Measurements from ENCODE around the gene PPP1R18.
"Not testable (repeated sequence)": the region's sequence is repeated elsewhere in the genome, so short reads cannot be mapped to it uniquely, and the experiment has no call there.

Gene PPP1R18, protein sequence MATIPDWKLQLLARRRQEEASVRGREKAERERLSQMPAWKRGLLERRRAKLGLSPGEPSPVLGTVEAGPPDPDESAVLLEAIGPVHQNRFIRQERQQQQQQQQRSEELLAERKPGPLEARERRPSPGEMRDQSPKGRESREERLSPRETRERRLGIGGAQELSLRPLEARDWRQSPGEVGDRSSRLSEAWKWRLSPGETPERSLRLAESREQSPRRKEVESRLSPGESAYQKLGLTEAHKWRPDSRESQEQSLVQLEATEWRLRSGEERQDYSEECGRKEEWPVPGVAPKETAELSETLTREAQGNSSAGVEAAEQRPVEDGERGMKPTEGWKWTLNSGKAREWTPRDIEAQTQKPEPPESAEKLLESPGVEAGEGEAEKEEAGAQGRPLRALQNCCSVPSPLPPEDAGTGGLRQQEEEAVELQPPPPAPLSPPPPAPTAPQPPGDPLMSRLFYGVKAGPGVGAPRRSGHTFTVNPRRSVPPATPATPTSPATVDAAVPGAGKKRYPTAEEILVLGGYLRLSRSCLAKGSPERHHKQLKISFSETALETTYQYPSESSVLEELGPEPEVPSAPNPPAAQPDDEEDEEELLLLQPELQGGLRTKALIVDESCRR

DNA sequence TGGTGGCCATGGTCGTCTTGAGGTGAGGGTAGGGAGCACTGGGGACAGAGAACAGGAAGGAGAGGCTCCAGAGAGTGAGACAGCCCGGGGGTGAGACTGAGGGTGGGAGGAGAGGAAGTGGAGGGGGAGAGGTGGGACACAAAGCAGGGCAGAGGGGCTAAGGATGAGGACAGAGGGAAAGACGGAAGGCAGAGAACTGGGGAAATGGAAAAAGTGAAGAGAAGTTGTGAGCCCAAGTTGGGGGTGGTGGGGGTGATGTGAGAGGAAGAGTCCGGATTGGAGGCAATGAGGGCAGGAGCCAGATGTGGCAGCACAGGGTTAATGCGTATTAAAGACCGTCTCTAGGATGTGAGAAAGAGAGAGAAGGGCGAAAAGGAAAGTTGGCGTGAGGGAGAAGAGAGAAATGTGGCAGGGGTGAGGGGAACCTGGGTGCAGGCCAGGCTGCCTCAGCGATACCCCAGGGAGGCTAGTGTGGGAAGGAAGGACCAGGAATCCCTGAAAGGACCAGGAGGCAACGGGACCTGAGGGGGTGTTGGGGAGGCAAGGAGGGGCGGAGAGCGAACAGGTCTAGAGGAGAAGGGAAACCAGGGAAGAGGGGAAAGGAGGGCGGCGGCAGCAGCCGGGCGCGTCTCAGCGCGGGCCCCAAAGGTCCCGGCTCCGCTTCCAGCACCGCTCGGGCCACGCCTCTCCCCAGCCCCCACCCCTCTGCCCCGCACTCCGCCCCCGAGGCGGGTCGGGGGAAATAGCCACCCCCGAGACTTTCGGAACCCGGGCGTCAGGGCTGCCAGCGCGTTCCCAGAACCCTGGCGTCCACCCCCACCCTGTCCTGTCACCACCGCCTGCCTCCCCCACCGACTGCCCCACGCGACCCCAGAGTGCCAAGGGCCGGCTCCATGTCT is at the start of gene PPP1R18:
PPP1R18 (minus strand) TSS at position 637 of the 899 bp plus-strand sequence; CDS start at position 10, 627 bp downstream.
- peak; percentile 90 for DNase-seq

DNA sequence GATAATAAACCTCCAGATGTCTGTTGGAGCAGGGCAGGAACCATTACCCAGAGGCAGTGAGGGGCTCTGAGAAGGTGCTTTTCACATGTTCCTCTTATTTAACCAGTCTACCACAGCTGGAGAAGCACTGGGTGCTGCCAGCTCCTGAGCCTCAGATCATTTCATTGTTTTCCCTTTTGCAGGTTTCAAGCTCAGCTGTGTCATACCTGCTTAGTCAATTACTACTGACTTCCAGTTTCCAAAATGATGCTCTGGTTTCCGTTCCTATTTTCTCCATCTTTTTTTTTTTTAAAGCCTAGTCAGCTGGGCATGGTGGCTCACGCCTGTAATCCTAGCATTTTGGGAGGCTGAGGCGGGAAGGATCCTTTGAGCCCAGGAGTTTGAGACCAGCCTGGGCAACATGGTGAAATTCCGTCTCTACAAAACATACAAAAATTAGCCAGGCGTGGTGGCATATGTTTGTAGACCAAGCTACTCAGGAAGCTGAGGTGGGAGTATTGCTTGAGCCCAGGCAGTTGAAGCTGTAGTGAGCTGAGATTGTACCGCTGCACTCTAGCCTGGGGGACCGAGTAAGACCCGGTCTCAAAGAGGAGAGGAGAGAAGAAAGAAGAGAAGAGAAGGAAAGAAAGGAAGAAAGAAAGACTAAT is 49.3 kb upstream of the PPP1R18 start:
- peak; percentile 19 for ATAC-seq

More for the DNA sequence above, at the start of gene PPP1R18:
- ATAC-seq = peak; percentile 33

DNA sequence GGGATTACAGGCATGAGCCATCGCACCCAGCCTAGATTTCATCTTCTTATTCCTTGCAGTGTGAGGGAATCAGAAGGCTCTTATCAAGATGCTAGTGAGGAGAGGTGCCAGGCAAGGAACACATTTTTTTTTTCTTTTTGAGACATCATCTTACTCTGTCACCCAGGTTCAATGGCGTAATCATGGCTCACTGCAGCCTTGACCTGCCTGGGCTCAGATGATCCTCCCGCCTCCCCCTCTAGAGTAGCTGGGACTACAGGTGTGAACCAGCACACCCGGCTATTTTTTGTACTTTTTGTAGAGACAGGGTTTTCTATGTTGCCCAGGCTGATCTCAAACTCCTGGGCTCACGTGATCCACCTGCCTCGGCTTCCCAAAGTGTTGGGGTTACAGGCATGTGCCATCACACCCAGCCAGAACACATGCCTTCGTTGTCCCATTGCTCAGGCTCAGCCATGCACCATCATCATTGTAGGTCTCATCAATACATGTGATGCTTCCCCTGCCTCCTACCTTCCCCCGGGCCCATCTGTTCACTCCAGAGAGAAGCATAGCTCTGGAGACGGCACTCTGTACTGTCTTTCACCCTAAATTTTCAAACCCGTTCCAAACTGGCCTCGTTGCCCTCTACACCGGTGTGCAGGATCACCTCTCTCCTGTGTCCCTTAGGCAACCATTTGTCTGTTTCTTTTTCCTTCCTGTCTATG is 45.9 kb upstream of the PPP1R18 start:
- ATAC-seq = no peak
- DNase-seq = no peak

More for the DNA sequence above, 49.3 kb upstream of the PPP1R18 start:
- DNase-seq = no peak

DNA sequence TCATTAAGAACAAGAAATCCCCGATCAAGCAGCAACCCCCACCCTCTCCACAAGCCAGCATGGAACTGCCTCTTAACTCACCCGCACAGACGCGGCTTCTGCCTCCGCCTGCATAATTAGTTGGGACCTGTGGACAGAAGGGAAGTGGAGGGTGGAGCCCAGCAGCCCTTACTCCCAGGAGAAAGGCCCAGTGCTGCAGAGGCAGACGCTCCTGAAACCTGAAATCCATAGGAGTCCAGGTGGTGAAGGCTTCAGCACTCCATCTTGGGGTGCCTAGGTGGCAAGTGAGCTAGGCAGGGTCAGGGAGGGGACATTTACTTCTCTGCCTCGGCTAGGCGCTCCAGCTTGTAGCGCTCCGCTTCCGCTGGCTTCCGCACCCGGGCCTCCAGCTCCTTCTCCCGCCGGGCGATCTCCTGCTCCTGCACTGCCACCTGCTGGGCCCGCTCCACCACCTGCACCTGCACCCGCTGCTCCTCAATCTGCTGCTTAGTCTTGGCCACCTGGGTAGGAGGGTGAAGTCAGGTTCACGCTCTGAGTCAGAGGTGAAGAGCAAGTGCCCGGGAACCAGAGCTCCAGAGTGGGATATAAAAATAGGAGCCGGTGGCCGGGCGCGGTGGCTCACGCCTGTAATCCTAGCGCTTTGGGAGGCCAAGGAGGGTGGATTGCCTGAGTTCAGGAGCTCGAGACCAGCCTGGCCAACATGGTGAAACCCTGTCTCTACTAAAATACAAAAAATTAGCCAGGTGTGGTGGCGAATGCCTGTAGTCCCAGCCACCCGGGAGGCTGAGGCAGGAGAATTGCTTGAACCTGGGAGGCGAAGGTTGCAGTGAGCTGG is 44.4 kb upstream of the PPP1R18 start:
- ATAC-seq = peak; percentile 84
- peak; percentile 88 for DNase-seq

DNA sequence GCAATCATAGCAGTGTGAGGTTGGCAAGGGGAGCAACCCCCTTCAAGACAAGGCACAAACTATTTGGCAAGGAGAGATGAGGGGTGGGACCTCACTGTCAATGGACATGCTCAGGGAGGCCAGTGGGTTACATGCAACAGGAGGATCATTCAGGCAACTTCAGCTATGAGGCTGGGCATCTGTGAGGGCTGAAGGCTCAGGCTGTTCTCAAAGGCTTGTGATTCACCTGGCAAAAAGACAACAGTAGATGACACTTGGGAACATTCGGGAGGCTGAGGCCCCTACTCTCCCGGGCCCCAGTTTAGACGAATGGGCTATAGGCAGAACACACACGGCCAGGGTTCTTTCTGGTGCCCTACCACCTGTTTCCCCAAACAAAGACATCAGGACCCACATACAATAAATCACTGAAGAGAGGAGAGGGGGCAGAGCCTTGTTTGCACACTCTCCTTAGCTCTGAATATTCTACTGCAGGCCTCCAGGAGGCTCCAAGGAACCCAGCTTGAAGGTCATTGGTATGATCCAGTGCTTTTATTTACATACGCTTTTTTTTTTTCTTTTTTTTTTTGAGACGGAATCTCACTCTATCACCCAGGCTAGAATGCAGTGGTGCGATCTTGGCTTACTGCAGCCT is 41.6 kb upstream of the PPP1R18 start:
- DNase-seq = no peak
- no peak for ATAC-seq

DNA sequence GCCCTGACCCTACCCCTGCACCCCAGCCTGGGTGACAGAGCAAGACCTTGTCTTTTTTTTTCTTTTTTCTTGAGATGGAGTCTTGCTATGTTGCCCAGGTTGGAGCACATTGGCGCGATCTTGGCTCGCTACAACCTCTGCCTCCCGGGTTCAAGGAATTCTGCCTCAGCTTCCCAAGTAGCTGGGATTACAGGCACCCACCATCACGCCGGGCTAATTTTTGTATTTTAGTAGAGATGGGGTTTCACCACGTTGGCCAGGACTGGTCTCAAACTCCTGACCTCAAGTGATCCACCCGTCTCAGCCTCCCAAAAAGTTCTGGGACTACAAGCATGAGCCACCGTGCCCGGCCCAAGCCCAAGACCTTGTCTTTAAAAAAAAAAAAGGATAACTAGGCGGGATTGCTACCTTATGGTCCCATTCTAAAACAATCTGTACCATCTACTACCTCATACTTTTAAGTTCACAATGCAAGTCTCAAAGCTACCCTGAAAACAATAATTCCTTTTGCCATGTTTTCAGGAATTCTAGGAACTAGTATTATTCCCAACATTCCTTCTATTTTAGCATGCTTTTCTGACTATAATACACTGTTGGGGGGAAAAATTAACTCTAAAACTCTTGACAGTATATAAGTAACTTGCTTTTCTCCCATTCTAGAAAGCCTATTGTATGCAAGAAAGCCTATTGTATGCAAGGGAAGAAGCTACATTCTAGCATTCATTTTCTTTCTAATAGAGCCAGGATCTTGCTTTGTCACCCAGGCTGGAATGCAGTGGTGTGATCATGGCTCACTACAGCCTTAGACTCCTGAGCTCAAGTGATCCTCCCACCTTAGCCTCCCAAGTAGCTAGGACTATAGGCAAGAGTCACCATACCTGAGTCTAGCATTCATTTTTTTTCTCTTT is 40.3 kb upstream of the PPP1R18 start:
- DNase-seq (no peak), ATAC-seq (no peak)

DNA sequence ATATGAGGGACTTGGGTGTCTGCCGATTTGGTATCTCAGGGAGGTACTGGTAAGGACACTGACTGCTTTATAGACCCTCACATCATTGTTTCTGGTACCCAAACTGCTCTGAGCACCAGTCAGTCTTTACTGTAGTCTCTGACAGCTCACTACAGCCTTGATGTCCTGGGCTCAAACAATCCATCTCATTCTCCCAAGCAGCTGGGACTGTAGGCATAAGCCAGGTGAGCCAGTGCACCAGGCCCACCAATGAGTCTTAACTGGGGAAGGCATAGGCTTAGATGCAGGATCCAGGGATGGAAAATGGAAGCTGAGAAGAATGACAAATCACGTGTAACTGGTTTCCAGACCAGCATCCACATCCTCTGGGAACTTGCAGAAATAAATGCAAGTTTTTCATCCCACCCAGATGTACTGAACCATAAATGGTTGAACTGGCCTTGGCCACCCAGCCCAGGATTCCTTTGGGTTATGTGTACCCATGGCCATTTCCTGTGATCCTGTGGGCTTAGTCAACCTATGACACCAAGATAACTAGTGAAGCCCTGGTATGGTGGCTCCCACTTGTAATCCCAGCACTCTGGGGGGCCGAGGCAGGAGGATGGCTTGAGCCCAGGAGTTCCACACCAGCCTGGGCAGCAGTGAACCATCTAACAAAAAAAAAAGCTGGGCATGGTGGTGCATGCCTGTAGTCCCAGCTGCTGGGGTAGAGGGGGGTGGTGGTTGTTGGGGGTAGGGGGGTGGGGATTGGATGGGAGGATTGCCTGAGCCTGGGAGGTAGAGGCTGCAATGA is 39.5 kb upstream of the PPP1R18 start:
- no peak for ATAC-seq
- no peak for DNase-seq

DNA sequence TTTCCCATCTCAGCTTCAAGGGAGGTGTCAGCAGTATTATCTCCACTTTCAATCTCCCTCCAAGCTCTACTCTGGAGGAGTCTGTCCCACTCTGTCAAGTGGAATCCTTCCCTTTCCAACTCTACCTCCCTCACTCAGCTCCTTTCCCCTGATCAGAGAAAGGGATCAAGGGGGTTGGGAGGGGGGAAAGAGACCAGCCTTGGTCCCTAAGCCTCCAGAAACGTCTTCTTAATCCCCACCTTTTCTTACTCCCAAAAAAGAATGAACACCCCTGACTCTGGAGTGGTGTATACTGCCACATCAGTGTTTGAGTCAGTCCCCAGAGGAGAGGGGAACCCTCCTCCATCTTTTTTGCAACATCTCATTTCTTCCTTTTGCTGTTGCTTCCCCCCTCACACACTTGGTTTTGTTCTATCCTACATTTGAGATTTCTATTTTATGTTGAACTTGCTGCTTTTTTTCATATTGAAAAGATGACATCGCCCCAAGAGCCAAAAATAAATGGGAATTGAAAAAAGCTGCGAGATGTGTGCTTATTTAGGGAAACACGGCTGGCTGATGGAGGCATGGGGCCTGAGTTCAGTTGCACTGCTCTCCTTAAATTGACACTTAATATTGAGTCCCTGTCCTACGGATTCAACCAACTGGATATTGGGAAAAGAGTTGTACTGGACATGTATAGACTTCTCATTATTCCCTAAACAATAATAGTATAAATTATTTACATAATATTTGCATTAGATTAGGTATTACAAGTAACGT is 38.6 kb upstream of the PPP1R18 start:
- ATAC-seq (no peak), DNase-seq (no peak)

DNA sequence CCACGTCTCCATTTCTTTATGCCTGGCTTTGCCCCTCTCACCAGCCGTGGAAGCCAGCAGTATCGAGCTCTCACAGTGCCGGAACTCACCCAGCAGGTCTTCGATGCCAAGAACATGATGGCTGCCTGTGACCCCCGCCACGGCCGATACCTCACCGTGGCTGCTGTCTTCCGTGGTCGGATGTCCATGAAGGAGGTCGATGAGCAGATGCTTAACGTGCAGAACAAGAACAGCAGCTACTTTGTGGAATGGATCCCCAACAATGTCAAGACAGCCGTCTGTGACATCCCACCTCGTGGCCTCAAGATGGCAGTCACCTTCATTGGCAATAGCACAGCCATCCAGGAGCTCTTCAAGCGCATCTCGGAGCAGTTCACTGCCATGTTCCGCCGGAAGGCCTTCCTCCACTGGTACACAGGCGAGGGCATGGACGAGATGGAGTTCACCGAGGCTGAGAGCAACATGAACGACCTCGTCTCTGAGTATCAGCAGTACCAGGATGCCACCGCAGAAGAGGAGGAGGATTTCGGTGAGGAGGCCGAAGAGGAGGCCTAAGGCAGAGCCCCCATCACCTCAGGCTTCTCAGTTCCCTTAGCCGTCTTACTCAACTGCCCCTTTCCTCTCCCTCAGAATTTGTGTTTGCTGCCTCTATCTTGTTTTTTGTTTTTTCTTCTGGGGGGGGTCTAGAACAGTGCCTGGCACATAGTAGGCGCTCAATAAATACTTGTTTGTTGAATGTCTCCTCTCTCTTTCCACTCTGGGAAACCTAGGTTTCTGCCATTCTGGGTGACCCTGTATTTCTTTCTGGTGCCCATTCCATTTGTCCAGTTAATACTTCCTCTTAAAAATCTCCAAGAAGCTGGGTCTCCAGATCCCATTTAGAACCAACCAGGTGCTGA is 37.6 kb upstream of the PPP1R18 start:
- ATAC-seq, DNase-seq: not testable (repeated sequence)

DNA sequence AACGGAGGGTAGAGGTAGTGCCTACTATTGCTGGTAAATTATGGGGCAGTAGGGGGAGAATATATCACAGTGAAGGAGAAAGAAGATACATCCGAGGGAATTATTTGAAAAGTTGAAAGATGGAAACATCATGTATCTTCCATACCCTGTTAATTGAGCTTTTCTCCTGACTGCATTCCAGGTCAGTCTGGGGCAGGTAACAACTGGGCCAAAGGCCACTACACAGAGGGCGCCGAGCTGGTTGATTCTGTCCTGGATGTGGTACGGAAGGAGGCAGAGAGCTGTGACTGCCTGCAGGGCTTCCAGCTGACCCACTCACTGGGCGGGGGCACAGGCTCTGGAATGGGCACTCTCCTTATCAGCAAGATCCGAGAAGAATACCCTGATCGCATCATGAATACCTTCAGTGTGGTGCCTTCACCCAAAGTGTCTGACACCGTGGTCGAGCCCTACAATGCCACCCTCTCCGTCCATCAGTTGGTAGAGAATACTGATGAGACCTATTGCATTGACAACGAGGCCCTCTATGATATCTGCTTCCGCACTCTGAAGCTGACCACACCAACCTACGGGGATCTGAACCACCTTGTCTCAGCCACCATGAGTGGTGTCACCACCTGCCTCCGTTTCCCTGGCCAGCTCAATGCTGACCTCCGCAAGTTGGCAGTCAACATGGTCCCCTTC is 36.9 kb upstream of the PPP1R18 start:
- DNase-seq, ATAC-seq: not testable (repeated sequence)

DNA sequence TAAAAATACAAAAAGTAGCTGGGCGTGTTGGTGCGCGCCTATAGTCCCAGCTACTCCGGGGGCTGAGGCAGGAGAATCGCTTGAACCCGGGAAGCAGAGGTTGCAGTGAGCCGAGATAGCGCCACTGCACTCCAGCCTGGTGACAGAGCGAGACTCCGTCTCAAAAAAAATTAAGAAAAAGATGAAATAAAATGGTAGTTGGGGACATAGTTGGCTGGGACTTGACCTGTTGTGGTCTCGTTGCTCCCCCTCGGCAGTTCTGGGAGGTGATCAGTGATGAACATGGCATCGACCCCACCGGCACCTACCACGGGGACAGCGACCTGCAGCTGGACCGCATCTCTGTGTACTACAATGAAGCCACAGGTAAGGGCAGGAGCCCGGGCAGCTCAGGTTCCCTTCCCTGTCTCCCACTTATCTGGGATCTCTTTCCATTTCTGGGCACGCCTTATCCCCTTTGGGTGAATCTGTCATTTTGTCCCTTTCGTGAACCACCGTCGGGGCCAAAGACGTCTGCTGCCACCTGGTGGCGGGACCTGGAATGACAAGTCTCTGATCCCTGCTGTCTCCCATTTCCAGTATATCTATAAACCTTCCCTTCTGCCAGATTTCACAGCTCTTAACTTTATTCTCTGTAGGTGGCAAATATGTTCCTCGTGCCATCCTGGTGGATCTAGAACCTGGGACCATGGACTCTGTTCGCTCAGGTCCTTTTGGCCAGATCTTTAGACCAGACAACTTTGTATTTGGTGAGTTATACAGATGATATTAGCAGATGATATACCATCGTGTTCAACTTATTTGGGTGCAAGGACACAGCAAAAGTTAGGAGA is 36.1 kb upstream of the PPP1R18 start:
- peak; percentile 87 for DNase-seq
- no peak for ATAC-seq

DNA sequence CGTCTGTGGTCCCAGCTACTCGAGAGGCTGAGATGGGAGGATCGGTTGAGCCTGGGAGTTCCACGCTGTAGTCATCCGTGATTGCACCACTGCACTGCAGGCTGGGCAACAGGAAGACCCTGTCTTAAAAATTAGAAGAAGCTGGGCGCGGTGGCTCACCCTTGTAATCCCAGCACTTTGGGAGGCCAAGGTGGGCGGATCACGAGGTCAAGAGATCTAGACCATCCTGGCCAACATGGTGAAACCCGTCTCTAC is 35.5 kb upstream of the PPP1R18 start:
- not testable (repeated sequence) for ATAC-seq
- DNase-seq = peak; percentile 25

DNA sequence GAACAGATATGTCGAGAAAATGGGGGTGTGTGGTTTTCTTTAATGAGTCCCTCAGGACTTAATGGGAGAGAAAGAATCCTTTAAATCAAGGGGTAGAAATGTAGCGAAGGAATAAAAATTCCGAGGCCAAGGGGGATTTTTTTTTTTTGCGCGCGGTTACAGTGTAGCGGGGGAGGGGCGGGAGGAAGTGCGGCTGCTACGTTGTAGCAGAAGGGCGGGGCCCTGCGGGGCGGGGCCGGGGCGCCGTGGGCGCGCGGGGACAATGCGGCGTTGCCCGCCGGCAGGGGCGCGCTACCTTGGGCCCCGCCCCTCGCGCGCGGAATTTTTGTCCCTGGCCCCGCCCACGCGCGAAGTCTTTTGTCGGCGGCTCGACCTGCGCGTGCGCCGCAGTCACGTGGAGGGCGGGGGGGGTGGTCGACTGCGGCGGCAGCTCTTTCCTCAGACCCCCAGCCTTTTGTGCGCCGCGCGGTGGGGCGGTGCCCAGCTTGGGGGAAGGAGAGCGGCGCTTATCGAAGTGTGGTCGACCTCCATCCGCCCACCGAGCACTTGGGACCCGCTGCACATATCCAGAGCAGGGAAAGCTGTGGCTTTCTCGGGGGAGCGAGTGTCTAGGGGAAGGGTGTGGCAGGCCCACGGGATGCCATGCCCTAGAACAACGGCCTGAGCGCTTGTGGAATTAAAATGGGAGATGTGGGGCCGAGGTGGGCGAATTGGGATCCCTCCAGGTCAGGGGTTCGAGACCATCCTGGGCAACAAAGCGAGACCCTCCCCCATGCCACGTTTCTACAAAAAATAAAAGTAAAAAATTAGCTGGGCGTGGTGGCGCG is 35.0 kb upstream of the PPP1R18 start:
- DNase-seq = peak; percentile 98
- ATAC-seq = peak; percentile 33

DNA sequence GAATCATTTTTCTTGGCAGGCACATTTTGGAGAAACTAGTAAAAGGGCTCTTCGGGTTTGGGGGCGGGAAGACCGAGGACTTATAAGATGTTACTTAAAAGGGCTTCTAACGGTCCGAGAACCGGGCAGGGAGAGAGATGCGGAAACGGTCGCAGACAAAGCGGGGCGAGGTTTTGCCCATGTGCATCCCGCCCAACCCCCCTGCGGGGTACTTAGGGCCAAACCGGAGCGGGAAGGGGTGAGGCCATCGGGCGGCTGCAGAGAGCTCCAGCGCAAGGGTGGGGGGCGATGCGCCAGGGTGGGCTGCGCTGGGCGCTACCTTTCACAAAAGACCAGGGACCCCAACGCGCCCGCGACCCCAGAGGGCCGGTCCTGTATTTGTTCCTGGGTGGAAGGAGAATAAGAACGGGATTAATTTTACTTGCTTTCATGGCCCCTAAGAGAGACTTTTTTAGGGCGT is 34.3 kb upstream of the PPP1R18 start:
- no peak for ATAC-seq

More for the DNA sequence above, 34.3 kb upstream of the PPP1R18 start:
- DNase-seq = peak; percentile 77
